Measurements from ENCODE around the gene CD81.
"Not testable (repeated sequence)": the region's sequence is repeated elsewhere in the genome, so short reads cannot be mapped to it uniquely, and the experiment has no call there.

Gene CD81

GRCh38 chr11:2357651-2358050 lies 19.5 kb upstream of the CD81 start:
- DNase-seq: not testable (repeated sequence)

DNA sequence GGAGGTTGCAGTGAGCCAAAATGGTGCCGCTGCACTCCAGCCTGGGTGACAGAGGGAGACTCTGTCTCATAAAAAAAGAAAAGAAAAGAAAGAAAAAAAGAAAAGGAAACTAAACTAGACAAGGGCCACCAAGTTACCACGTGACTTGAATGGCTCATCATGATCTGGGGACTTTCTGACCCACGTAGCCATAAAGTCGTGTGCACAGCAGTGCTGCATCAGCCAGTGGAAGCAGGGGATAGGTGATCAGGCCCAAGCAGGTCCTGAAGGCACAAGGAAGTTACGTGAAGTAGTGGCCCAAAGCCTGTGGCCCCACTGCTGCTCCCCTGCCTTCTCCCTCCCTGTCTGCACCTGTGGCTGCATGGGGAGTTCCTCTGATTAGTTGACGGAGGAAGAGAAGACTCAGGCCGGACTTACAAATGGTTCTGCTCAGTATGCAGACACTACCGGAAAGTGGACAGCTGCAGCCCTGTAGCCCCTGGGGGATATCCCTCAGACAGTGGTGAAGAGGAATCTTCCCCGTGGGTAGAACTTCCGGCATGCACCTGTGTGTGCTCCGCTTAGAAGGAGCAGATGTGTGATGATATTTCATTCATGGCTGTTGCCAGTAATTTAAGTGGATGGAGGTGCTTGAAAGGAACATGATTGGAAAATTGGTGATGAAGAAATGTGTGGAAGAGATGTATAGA lies 18.2 kb upstream of the CD81 start:
- DNase-seq: no peak

- DNase-seq: no peak
Observed at GRCh38 chr11:2359557-2359956, 17.6 kb upstream of the CD81 start.

DNA sequence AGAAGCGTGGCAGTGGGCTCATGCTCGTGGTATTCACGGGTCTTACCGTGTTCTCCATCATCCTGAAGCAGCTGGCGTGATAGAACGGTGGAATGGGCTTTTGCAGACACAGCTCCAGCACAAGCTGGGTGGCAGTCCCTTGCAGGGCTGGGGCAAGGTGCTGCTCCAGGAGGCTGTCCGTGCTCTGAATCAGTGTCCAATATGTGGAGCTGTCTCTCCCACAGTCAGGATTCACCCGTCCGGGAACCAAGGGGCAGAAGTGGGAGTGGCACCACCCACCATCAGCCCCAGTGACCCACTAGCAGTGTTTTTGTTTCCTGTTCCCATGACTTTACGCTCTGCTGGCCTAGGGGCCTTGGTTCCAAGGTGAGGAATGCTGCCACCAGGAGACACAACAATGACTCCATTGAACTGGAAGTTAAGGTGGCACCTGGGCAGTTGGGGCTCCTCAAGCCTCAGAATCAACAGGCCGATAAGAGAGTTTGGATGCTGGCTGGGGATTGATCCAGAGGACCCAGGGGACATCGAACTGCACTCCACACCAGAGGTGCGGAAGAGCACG lies 16.9 kb upstream of the CD81 start:
- DNase-seq: no peak

DNA sequence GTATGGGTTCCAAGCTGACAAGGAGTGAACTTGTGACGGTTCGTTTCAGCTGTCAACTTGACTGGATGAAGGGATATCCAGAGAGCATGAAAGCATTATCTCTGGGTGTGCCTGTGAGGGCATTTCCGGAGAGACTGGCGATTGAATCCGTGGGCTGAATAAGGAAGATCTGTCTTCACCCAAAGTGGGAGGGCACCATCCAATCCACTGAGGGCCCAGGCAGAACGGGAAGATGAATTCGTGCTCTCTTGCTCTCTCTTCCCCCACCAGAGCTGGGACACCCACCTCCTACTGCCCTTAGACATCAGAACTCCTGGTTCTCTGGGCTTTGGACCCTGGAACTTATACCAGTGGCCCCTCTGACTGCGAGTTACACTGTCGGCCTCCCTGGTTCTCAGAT lies 15.5 kb upstream of the CD81 start:
- no peak for DNase-seq

- no peak for DNase-seq
Observed at GRCh38 chr11:2362414-2362813, 14.7 kb upstream of the CD81 start.

DNA sequence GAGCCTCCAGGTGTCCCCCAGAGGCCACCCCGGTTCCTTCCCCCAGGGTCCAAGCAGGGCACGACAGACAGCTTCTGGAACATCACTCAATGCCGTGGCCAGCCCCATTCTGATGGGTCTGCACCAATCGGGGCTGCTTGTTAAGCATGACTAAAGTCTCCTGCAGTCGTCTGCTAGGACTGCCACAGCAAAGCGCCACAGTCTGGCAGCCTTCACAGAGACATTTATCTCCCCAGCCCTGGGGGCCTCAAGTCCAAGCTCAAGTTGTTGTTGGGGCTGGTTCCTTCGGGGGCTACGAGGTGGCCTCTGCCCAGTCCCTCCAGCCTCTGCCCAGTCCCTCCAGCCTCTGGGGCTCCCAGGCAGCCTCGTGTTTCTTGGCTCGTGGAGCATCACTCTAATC lies 14.0 kb upstream of the CD81 start:
- no peak for DNase-seq

GRCh38 chr11:2363577-2364370 lies 13.3 kb upstream of the CD81 start:
- DNase-seq: no peak

GRCh38 chr11:2364386-2364785 lies 12.7 kb upstream of the CD81 start:
- not testable (repeated sequence) for DNase-seq

DNA sequence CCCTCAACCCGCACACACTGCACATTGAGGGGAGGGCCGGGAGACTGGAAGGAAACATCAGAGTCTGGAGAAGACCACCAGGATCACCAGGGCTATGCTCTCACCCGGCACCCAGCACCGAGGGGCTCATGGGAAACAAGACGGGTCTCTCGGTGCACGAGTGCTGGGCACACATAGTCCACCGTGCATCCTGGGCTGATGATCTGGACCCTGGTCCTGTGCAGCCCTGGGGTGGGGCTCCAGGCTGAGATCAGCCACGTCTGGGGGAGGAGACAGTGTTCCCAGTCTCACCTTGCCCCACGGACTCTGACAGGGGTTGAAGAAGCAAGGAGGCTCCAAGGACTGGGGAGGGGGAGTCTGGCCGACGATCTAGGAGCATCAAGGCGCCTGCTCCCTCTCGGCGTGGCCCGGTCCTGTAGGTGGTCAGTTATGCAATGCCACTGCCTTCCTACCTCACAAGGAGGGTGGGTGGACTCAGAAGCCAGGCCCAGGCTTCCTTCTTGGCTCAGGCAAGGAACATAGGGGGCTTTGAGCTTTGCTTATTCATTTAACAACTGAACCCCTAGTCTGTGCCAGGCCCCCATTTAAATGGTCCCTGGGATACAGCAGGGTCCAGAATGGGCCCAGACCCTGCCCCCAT lies 11.4 kb upstream of the CD81 start:
- DNase-seq: no peak

GRCh38 chr11:2366276-2366675 lies 10.8 kb upstream of the CD81 start:
- no peak for DNase-seq

GRCh38 chr11:2366733-2367132 lies 10.4 kb upstream of the CD81 start:
- DNase-seq: no peak

GRCh38 chr11:2367266-2368160 lies 9.6 kb upstream of the CD81 start:
- DNase-seq: no peak

DNA sequence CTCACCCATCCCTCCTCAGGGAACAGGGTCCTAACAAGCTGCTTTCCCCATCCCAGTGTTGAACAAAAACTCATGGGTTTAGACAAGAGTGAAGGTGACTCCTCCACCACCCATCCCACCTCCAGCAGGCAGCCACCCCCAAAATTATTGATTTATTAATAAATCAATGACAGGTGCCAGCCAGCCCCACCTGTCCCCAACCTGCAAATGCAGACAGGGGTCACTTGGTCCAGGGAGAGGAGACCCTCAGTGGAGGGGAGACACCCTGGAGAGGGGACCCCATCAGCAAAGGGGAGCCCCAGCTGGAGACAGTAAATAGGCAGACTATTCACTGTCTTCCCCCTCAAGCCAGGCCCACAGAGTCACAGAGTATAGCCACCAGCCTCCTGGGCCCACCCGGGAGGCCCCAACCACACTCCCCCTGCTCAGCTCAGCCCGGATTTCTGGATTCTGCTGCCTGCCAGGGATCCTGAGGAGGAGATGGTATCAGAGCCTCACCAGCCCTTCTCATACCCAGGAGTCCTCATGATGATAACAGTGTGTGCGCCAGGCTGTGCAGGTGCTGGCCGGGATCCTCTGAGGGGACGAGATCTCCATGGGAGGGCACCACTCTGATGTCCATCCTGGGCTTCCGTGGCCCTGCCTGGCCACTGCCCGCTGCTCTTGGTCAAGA lies 8.8 kb upstream of the CD81 start:
- no peak for DNase-seq

- DNase-seq: no peak
Observed at GRCh38 chr11:2368851-2369180, 8.3 kb upstream of the CD81 start.

GRCh38 chr11:2369320-2369719 lies 7.8 kb upstream of the CD81 start:
- DNase-seq: no peak

DNA sequence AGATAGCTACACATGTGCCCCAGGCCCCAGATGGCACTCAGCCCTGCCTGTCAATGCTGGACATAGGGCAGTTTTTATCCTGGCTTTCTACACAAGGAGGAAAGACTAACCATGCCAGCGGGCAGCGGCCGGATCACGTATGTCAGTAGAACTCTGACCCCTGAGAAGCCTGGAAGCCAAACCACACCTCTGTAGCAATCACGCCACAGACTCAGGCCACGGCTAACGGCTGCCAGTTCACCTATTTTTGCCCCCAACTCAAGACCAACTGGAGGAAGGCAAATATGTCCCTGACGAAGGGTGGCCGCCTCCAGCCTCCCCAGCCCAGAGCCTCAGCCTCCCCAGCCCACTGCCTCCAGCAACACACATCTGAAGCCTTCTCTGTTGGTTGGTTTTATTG lies 7.2 kb upstream of the CD81 start:
- no peak for DNase-seq

DNA sequence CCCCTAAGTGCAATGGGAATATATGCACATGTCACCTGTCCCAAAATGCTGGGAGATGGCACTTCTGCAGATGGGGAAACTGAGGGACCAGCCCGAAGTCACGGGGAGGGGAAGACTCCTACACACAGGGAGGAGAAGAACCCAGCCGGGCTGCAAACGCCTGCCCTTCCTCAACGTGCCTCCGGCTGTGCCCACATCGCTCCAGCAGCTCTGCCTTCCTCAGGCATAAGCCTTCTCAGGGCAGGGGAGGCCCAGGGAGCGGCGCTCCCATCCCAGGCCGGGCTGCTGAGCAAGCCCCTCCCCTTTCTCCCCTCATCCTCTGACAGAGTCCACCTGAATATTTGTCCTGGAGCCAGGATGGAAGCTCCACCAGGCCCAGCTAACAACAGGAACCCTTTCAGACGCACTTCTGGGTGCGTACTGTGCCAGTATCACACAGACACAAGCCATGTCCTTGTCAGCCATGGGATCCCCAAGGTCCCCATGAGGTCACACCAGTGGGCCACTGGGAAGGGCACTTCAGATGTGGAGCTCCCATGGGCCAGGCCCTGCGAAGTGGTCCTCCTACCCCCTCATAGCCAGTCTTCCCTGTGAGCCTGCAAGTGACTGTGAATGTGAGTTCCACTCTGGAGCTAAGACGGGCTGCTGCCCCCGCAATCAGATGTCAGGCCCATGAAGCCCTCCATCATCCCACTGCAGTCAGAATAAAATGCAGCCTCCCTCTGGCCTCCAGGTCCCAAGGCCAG lies 2.5 kb upstream of the CD81 start:
- DNase-seq: no peak

DNA sequence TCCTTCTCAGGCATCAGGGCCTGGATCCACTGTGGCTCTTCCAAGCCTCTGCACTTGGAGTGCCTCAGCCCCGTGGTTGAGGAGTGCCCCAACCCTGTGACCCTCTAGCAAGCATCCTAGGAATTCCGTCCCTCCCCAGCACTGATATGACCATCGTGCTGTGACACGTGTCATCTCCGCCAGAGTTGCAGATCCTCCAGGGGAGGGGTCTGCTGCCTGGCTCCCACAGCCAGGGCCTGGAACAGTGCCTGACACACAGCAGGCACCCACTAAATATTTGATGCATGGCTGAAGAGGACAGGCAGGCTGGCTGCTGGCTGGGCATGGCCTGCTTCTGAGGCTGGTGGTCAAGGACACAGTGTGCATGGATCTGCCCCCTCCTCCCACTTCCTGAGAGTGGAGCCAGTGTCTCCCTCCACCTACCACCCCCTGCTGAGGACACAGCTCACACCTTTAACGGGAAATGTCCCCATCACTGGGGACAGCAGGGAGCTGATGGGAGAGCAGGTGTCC lies 1.7 kb upstream of the CD81 start:
- no peak for DNase-seq

DNA sequence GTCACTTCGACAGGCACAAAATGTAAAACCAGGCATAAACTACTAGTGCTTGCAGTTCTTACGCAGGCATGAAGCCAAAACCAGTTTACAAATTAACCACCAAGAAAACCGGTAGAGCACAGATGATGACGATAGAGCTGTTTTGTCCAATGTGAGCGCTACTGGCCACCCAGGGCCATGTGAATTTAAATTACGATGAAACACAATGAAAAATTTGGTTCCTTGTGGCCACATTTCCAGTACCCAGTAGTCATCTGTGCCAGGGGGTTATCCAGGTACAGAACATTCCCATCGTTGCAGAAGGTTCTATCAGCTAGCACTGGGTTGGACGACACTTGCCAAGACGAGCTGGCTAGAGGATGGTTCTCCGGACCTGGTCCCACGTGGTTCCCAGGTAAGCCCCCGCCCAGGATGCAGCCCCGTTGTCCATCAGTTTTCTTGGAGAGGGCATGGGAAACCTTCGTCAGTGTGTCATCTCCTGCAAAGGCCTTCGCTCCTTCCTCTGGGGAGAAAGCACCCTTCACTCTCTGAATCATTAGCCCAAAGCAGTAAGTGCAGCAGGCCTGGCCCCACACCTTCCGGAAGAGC lies 1.1 kb upstream of the CD81 start:
- DNase-seq: no peak
